SH-SY5Y (cell line): ENCODE data around the gene HOXB5.

Experiments
- GATA2 ChIP-seq: IDR thresholded peaks from 2 replicates; pipeline ENCODE4 v1.6.1; 2011; ENCODE audit warnings: mild to moderate bottlenecking, low read depth, low read length
- GATA3 ChIP-seq: IDR thresholded peaks from 2 replicates; pipeline ENCODE4 v1.6.1; 2011; ENCODE audit warnings: low read depth, mild to moderate bottlenecking, low read length, moderate library complexity

DNA sequence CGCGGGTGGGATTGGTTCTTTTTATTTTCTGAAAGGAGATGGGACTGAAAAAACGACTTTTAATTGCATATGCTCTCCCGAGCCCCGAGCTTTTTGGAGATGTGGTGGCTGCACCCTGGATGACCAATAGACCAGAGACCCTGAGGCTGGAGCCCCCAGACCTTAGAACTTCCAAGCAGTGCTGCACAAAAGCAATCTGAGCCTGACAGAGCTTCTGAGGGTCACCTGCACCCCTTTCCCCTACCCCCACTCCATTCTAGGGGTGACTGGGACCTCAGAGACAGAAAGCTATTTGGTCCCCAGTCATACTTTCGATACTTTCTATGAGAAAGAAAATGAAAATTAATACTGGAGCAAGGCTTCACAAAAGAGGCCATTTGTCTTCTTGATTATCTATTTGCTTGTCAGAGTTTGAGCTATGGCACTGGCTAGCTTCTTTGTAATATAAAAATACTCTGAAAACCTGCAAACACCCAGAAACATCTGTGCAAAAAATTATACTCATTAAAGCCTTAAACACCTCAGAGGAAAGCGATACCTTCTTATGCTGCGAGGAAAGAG, 19.0 kb downstream of the HOXB5 start:
- TF ChIP-seq GATA3: no peak
- TF ChIP-seq GATA2: no peak
